Activated CD4-positive, alpha-beta T cell treated with anti-CD3 and anti-CD28 coated beads, Interleukin-10, Interleukin-2, amounts not matched to agents 100 ng/mL and 50 ng/mL, durations not matched to agents 16 hours and 8 hours (primary cell): Measurements from ENCODE around the gene TLR8.
A peak's percentile ranks its signal among the peaks of the same experiment; 100 is the strongest.
"Not testable (repeated sequence)": the region's sequence is repeated elsewhere in the genome, so short reads cannot be mapped to it uniquely, and the experiment has no call there.

Source experiments
- DNase-seq: peaks from one replicate; pipeline ENCODE4 v3.0.0-alpha.2; 2020

TLR8 gene

DNA sequence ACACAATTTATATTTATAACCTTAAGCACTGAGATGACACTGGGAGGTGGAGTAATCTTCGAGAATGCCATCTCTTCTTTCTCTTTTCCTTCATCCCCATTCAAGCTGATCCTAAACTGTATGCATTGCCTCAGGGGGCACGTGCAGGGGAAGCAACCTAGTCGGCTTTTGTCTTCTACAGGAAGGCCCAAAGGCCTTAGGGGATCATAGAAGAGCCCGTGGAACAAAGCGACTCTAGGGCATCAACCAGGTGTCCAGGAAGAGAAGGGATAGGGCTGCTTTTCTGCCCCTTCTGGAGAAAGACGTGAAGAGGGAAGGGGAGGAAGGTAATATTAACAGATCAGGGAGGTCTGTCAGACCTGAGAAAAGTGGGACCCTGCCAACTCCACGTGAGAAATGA is 6.9 kb upstream of the TLR8 start:
- DNase-seq = no peak

DNA sequence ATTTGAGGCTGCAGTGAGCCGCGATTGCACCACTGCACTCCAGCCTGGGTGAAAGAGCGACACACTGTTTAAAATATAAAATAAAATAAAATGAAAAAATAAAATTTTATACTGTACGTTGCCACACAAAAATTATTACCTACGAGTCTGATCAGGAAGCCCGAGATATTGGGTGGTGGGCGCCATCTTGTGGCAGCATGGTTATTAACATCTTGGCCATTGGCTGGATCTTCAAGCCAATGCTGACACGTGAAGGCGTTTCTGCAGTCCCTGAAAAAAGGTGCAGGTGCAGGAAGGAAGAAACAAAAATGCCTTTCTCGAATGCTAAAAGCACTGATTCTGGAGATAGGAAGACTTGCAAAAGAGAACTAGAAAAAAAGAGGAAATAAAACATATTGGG is 4.9 kb upstream of the TLR8 start:
- peak; percentile 71 for DNase-seq

DNA sequence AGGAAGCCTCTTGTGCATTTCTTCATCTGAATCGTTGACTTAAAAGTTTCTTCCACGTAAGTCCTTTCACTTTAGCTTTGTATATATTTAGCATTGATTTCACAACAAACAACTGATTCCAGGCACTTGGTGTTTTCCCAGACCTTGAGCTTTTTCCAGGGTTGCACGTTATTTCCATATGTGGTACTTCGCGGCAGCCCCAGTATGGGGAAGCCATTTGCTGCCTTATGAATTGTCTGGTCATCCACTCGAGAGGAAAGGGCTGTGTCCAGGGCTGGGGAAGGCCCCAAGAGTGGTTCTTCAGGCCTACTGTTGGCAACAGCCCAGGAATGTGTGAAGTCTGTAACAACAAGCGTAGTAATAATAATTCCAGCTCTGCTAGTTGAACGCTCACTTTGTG is 2.8 kb upstream of the TLR8 start:
- no peak for DNase-seq

DNA sequence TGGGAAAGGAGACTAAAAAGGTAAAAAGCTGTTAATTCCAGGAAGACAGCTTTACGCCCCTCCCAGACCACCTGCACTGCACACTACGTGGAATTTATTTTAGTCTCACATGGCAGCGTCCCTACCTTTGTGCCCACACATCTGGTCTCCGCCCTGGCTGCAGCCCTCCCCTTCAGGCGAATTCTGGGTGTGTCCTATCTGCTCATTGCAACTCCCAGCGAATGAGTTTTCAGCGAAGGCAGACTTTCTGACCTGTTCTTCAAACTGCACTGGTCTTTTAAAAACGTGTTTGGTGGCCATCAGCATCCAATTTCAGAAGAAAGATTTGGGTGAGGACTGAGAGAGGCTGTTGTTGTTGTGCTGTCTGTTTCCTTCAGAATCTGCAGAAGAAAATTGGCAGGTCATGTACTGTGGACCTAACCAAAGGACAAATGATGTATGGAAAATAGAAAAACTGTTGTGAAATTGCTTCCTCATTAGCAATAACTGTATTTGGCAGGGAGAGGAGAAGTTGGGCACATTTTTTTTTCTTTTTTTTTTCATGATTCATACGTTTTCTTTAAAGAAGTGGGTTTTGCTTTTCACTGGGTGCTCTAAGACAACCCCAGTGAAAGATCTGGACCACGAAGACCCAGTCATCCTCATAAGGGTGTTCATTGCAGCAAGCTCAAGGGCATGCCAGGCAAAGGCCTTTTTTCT is 4.2 kb downstream of the TLR8 start:
- DNase-seq = no peak

DNA sequence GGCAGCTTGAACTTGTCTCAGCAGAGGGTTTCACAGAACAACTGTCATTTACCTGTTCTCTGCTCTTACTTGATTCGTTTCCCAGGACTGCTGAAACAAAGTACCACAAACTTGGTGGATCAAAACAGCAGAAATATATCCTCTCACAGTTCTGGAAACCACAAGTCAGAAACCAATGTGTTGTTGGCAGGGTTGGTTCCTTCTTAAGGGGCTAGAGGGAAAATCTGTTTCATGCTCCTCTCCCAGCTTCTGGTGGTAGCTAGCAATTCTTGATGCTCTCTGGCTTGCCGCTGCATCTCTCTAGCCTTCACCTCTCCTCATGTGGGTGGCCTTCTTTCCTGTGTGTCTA is 4.7 kb downstream of the TLR8 start:
- DNase-seq = no peak

DNA sequence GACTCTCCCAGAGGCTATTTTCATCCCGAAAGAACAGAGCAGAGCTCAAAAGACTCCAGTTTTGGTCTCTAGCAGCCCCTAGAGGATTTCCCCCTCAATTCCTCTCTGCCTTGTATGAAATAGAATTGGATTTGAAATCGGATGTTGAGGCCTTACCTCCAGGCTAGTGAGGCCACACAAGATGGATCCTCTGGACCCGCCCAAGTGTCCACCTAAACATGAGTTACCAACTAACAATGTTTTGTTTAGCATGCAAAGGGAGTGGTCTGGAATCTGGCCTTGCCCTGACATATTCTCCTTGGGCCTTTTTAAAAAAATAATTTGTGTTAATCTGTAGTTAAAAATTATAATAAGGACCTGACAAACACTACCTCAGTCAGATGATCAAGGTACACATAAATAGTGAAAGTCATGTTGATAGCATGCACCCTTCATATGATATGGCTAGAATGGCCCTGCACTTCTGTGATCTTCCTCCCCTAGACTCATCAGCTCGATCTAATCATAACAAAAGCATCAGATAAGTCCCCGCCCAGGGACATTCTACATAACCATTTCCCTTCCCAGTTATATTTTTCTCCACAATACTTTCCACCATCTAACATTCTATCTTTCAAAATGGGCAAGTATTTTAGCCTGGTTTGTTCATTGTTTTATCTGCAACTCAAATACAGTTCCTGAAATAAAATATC is 6.5 kb downstream of the TLR8 start:
- no peak for DNase-seq

DNA sequence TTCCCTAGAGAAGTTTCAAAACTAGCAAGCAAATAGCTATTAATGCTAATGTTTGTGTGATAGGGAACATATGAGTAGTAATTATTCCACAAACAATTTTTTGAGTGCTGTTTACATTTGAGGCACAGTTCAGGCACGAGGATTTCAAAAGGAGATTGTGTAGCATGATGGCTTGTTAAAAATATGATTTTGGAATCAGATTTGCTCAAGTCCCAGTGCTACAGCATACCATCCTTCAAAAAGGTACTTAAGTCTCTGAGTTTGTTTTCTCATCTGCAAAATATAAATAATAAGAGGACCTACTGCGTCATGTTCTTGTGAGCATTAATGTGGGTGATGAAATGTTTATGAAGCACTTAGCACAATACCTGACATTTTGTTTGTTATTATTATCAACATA is 11.3 kb downstream of the TLR8 start:
- DNase-seq = no peak

DNA sequence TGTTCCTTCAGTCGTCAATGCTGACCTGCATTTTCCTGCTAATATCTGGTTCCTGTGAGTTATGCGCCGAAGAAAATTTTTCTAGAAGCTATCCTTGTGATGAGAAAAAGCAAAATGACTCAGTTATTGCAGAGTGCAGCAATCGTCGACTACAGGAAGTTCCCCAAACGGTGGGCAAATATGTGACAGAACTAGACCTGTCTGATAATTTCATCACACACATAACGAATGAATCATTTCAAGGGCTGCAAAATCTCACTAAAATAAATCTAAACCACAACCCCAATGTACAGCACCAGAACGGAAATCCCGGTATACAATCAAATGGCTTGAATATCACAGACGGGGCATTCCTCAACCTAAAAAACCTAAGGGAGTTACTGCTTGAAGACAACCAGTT is 12.6 kb downstream of the TLR8 start:
- DNase-seq = no peak

DNA sequence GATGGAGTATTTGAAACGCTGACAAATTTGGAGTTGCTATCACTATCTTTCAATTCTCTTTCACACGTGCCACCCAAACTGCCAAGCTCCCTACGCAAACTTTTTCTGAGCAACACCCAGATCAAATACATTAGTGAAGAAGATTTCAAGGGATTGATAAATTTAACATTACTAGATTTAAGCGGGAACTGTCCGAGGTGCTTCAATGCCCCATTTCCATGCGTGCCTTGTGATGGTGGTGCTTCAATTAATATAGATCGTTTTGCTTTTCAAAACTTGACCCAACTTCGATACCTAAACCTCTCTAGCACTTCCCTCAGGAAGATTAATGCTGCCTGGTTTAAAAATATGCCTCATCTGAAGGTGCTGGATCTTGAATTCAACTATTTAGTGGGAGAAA is 13.2 kb downstream of the TLR8 start:
- no peak for DNase-seq

DNA sequence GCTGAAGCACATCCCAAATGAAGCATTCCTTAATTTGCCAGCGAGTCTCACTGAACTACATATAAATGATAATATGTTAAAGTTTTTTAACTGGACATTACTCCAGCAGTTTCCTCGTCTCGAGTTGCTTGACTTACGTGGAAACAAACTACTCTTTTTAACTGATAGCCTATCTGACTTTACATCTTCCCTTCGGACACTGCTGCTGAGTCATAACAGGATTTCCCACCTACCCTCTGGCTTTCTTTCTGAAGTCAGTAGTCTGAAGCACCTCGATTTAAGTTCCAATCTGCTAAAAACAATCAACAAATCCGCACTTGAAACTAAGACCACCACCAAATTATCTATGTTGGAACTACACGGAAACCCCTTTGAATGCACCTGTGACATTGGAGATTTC is 14.6 kb downstream of the TLR8 start:
- no peak for DNase-seq

DNA sequence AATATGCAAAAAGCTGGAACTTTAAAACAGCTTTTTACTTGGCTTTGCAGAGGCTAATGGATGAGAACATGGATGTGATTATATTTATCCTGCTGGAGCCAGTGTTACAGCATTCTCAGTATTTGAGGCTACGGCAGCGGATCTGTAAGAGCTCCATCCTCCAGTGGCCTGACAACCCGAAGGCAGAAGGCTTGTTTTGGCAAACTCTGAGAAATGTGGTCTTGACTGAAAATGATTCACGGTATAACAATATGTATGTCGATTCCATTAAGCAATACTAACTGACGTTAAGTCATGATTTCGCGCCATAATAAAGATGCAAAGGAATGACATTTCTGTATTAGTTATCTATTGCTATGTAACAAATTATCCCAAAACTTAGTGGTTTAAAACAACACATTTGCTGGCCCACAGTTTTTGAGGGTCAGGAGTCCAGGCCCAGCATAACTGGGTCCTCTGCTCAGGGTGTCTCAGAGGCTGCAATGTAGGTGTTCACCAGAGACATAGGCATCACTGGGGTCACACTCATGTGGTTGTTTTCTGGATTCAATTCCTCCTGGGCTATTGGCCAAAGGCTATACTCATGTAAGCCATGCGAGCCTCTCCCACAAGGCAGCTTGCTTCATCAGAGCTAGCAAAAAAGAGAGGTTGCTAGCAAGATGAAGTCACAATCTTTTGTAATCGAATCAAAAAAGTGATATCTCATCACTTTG is 15.6 kb downstream of the TLR8 start:
- no peak for DNase-seq

DNA sequence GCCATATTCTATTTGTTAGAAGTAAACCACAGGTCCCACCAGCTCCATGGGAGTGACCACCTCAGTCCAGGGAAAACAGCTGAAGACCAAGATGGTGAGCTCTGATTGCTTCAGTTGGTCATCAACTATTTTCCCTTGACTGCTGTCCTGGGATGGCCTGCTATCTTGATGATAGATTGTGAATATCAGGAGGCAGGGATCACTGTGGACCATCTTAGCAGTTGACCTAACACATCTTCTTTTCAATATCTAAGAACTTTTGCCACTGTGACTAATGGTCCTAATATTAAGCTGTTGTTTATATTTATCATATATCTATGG is 16.1 kb downstream of the TLR8 start:
- DNase-seq = no peak

DNA sequence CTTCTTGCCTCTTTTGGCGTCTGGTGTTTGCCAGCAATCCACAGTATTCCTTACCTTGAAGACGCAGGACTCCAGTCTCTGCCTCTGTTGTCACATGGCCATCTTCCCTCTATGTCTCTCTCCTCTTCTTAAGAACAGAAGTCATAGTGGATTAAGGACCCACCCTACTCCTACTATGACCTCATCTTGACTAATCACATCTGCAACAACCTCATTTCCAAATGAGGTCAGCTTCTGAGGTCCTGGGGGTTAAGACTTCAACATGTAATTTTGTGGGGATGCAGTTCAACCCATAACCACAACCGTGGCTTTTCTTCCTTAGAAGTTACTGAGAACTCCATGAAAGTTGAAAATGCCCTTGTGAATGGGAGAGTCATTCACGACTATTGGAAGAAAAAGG is 23.3 kb downstream of the TLR8 start:
- DNase-seq = no peak

DNA sequence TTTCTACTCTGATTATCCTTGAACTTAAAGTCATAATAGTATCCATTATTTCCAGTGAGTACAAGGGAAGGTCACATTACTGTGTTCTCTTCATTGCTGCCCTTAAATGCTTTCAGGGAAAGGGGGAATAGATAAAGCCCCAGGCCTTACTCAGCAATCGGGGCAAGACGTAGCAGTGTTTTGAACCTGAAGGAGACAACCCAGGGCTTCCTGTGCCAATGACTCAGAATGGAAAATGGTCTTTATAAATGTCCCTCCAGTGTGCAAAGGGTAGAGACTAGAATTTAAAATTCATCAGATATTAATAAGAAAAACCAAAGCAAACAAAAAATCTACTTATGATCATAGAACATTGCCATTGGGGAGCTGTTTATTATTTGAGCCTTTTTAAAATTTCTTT is 23.7 kb downstream of the TLR8 start:
- no peak for DNase-seq

DNA sequence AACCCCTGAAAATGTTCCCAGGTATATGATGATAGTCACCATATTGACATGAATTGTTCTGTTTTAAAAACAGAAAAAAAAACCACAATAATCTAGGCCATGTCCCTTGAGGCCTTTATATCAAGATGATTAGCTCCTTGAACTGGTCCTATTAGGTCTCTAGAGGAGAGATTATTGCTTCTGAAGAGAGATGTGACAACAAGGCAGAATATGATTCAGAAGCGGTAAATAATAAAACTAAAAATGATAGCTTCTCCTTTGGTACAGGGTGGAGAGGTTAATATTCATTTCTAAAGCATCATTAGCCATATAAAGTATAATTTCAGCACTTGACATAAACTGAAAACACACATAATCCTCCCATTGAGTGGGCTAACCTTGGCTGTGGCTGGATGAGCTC is 25.8 kb downstream of the TLR8 start:
- no peak for DNase-seq

DNA sequence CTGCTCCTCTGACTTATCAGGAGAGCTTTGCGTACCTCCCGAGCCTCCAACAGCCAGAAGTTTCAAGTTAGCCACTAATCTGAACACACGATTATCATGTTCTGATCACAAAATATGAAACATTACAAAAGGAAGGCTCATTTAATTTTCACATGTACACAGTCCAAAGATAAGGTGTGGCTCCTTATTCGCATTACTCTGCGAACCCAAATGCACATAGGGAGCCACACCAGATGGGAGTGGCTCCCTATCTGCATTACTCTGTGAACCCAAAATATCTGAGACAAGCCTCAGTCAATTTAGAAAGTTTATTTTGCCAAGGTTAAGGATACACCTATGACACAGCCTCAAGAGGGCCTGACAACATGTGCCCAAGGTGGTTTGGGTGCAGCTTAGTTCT is 28.4 kb downstream of the TLR8 start:
- DNase-seq = no peak

DNA sequence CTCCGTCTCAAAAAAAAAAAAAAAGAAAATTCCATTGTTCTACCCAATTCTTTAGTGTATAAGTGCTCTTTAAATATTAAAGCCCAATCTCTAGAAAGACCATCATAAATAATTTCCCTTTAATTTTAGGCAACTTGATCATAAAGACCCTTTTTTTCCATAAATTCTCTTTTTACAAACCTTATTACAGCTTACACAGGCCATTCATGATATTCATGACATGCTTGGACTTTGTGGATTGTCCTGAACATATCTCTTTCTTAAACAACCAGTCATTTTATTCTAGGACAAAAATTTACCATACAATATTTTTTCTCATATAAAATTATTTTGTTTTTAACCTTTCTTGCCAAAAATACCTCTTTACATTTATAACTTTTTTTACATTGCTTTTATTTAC is 30.5 kb downstream of the TLR8 start:
- no peak for DNase-seq

DNA sequence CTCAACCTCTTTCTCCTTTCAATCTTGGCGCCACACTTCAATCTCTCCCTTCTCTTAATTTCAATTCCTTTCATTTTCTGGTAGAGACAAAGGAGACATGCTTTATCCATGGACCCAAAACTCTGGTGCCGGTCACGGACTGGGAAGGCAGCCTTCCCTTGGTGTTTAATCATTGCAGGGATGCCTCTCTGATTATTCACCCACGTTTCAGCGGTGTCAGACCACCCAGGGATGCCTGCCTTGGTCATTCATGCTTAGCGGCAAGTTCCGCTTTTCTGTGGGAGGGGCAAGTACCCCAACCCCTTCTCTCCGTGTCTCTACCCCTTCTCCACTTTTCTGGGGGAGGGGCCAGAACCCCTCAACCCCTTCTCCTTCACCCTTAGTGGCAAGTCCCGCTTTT is 34.1 kb downstream of the TLR8 start:
- not testable (repeated sequence) for DNase-seq

DNA sequence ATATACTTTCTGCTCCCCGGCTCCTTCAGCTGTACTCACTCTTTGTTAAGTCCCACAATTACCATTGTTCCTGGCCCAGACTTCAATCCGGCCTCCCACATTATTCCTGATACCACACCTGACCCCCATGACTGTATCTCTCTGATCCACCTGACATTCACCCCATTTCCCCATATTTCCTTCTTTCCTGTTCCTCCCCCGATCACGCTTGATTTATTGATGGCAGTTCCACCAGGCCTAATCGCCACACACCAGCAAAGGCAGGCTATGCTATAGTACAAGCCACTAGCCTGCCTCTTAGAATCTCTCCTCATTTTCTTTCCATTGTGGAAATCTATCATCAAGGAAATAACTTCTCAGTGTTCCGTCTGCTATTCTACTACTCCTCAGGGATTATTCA is 37.2 kb downstream of the TLR8 start:
- not testable (repeated sequence) for DNase-seq

DNA sequence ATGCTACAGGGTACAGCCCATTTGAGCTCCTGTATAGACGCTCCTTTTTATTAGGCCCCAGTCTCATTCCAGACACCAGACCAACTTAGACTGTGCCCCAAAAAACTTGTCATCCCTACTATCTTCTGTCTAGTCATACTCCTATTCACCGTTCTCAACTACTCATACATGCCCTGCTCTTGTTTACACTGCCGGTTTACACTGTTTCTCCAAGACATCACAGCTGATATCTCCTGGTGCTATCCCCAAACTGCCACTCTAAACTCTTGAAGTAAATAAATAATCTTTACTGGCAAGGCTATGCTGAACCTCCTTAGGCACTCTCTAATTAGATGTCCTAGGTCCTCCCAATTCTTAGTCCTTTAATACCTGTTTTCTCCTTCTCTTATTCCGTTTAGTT is 38.0 kb downstream of the TLR8 start:
- not testable (repeated sequence) for DNase-seq

DNA sequence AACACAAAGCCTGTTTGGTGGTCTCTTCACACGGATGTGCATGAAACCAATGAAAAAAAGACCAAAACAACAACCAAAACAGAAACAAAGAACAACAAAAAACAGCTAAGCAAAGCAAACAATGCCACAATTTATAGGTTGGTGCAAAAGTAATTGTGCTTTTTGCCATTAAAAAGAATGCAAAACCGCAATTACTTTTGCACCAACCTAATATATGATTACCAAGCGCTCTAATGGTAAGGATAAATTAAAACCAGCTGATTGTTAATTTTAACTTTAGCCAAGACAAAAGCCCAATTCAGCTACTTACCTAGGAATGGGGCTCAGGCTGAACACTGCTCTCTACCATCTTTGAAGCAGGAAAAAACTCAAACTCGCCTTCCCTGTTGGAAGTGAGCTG is 39.1 kb downstream of the TLR8 start:
- no peak for DNase-seq

DNA sequence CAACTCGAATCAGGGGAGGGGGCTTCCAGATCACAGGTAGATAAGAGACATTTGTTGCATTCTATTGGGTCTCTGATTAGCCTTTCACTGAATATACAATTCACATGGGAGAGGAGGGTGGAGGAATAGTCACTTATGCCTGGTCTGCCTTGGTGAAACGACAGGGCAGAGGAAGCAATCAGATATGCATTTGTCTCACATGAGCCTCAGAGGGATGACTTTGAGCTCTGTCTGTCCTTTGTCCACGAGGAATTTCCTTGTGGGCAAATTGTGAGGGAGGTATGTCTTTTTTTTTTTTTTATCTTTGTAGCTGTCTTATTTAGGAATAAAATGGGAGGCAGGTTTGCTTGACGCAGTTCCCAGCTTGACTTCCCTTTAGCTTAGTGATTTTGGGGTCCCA is 40.0 kb downstream of the TLR8 start:
- no peak for DNase-seq

DNA sequence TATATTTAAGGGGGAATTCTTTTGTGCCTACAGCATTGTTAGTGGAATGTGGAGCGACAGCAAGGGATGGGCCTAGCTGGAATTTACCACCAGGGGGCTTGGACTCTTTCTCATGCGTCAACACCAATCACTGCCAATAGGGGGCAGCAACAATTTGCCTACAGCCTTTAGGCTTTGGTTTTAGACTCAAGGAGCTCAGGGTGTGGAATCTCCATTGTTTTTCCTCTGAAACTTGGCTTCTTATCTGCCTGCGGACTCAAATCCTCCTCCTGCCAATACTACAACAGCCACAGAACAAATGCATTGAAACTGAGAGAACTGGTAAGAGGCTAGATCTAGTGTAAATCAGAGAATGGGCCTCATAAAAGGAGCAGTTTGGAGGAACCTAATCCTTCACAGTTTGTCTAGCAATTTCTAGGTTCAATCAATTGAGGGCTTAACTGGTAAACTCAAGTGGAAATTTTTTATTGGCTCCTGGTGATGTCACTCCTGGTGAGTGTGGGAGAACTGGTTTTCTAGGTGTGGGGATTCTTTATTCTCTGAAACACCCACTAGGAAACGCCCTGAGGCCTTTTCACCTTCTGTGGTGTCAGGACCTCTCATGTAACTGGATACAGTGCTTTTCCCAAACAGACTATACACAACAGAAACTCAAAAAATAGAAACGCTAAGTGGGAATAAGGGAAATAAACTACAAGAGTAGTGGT is 40.6 kb downstream of the TLR8 start:
- DNase-seq = peak; percentile 88
